GM10266 (cell line): ENCODE measurements around the gene CLTC.

Experiments used
- DNase-seq: peaks from one replicate; pipeline ENCODE4 v3.0.0; 2012; ENCODE audit errors: extremely low spot score
- TF ChIP-seq, protein P1 (sequence below): IDR thresholded peaks from 2 replicates; pipeline ENCODE4 v1.5.1; 2012; ENCODE audit warnings: mild to moderate bottlenecking, low read depth; ENCODE audit not compliant: control insufficient read depth, insufficient read depth; ENCODE audit errors: missing control alignments

Gene CLTC

DNA sequence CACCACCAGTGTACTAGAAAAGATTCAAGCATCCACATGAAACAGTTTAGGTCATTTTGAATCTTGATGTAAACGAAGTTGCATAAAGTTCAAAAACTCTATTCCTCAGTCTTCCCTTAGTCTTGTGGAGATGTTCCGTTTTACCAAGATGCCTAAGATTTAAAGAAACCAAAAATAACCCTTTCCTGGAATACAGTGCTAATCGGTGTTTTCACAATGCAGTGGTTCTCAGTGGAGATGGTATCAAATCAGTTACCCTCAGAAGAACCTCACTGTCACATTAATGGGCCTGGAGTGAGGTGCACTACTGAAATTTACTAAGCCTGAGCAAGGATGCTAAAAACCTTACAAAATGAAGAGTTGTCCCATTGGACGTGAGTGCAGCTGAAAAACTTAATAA, 78.4 kb downstream of the CLTC start:
- TF ChIP-seq, protein P1, sequence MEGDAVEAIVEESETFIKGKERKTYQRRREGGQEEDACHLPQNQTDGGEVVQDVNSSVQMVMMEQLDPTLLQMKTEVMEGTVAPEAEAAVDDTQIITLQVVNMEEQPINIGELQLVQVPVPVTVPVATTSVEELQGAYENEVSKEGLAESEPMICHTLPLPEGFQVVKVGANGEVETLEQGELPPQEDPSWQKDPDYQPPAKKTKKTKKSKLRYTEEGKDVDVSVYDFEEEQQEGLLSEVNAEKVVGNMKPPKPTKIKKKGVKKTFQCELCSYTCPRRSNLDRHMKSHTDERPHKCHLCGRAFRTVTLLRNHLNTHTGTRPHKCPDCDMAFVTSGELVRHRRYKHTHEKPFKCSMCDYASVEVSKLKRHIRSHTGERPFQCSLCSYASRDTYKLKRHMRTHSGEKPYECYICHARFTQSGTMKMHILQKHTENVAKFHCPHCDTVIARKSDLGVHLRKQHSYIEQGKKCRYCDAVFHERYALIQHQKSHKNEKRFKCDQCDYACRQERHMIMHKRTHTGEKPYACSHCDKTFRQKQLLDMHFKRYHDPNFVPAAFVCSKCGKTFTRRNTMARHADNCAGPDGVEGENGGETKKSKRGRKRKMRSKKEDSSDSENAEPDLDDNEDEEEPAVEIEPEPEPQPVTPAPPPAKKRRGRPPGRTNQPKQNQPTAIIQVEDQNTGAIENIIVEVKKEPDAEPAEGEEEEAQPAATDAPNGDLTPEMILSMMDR = no peak
- DNase-seq = no peak

DNA sequence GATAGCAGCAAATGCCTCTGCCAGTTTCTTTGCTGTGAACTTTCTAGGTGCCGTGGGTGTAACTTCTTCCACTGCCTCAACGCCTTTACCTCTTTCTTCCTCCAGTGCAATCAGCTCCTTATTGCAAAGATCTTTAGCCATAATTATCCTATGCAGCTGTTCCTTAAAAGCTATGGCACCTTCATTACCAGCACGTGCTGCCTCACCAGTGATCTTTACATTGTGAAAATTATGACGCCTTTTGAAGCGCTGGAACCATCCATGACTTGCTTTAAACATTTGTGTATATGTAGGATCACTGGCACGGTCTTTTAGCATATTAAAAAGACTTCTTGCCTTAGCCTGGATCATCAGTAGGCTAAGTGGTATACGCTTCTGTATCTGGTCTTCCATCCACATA, 79.5 kb downstream of the CLTC start:
- DNase-seq = no peak
- TF ChIP-seq, protein P1 = no peak

DNA sequence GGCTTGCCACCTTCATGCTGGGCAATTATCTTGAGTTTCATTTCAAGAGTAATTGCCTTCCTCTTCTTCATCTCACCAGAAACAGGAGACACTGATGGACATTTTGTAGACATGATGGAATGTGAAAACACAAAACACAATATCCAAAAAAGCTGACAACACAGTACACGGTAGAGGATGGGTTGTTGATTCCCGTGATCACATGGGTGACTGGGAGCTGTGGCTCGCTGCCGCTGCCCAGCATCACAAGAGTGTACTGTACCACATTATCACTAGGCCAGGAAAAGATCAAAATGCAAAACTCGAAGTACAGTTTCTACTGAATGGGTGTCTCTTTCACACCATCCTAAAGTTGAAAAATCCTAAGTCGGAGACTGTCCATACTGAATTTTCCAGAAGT, 80.1 kb downstream of the CLTC start:
- TF ChIP-seq, protein P1 = no peak
- DNase-seq = no peak

DNA sequence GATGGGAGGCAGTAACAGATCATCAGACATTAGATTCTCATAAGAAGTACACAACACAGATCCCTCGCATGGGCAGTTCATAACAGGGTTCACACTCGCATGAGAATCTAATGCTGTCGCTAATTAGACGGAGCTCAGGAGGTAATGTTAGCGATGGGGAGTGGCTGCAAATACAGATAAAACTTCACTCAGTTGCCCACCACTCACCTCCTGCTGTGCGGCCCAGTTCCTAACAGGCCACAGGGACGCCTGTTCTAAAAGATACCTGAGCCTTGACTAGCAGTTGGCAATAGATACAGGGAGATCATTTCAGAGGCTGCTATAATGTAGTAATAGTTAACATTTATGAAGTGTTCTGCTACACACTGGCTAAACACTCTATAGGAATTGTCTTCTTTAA, 82.6 kb downstream of the CLTC start:
- TF ChIP-seq, protein P1 = no peak
- no peak for DNase-seq

DNA sequence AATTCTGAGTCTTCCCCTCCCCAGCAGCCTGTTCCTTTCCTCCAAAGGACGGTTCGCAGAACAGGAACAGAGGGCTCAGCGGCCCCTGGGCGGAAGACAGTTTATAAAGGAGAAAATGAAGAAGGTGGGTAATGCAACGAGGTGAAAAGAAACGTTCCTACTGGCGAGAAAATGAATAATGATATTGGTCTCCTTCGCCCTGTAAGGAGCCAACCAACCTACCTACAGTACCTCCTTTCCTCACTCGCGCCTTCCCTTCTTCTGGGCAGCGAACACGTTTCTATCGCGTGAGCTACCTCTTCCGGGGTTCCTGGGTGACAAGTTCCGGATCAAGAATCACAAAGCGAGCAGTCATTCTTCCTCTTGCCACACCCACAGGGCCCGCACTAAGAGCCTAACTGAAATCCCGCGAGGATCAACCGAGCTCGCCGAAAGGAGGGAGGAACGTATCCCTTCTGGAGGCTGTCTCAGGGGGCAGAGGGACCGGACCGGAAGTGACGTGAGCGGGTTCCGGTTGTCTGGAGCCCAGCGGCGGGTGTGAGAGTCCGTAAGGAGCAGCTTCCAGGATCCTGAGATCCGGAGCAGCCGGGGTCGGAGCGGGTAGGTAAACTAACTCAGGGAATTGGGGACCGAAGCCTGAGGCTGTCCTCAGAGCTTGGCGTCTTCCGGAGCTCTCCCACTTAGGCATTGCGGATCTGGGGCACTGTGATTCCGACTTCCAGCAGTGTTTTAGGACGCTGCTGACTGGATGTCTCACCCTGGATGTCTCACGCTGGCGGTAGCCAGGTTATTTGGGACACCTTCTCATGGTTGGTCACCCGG, 87.7 kb downstream of the CLTC start, which contains the start of the genes PTRH2 and VMP1:
PTRH2 (minus strand) TSS at position 282 of the 822 bp plus-strand sequence. CDS start 9,452 bp downstream, outside the sequence.
VMP1 (plus strand) TSS at position 506 of the 822 bp plus-strand sequence. CDS start 23,793 bp downstream, outside the sequence.
- TF ChIP-seq, protein P1 = no peak
- DNase-seq = peak; percentile 93

DNA sequence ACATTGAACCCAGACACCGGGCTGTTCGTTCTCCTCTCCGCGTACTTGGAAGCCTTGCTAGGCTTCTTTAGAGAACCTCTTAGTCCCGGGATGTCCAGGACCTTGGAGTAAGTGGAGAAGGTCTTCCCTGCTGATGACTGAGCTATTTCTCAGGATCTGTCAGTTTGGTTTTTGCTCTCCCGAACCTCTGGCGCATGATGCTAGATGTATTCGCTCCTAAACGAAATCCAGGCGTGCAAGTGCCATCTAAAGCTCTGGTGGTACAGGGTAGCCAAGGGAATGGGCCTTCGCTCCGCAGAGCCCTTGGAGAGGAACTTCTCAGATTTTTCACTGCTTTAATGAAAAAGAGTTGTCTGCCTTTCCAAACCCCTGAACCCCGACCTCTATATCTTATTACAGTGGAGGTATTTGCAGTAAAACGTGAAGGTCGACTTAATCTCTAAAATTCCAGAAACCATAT, 88.3 kb downstream of the CLTC start:
- TF ChIP-seq, protein P1 = no peak
- no peak for DNase-seq

DNA sequence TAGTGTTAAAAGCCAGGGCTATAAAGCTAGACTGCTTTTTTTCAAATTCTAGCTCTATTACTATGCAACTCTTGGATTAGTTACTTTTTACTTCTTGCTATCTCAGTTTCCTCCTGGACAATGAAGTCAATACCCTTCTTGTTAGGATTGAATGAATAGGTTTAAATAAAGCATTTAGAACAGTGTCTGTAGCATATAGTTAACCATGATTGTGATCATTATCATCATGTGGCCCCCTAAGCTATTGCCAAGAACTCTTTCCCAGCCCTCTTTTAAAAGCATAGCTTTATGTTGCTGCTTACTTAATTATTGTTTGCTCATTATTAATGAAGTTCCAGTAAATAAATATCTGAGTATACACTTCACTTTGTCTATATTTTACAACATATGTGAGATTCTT, 92.2 kb downstream of the CLTC start:
- no peak for DNase-seq

More for the DNA sequence above, 92.2 kb downstream of the CLTC start:
- TF ChIP-seq, protein P1 = no peak
